HT-29 (cell line): ENCODE data around the gene ADGRF5. TPM values are rescaled to one million over a fixed set of nuclear protein-coding genes. Genes with fewer than 3 reads are reported as not detected.
"Not testable (repeated sequence)": the region's sequence is repeated elsewhere in the genome, so short reads cannot be mapped to it uniquely, and the experiment has no call there.

Experiments used
- DNase-seq: peaks from one replicate; pipeline ENCODE4 v3.0.0-alpha.2; 2015; ENCODE audit warnings: low spot score
- total RNA-seq: library from RNA; depleted of rRNA; stranded (reverse); fragments of >200 nt; shearing (Covaris generic); gene quantifications from 2 replicates; pipeline ENCODE4 v1.2.3, GENCODE V29; 2014

Gene ADGRF5
- total RNA-seq, 1 experiment from 2014 or later, result not detected

DNA sequence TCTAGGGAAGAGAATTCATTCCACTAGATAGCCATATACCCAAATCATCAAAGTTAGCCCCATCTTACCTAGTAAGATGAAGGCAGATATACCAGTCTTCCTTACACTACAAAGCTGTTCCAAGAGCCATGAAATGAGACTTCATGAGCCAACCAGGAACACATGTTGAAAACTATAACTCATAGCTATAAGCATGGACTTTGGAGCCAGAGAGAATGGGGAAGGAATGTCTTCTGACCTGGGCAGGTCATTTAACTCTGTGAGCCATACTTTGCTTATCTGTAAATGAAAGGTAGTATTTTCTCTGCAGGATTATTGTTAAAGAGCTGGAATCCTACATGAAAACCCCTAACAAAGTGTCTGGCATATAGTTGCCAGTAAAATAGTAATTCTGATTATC is 27.3 kb downstream of the ADGRF5 start:
- DNase-seq, result peak; percentile 48

DNA sequence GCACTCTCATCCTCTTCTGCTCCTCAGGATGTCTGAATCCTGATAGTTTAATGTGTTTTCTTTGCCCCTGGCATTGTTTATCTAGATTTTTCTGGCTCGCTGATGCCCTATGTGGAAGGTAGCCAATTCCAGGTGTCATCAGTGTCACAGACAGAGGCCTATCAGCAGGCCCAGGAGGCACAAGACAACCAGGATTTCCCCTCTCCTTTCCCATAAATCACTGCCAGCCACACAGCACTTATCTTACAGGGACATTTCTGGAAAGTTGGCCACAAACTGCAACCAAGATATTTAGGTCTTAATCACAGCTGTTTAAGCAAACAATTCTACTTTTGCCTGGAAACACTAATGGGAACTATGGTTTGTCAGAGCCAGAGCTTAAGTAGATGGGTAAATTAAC is 28.1 kb downstream of the ADGRF5 start:
- no peak for DNase-seq

DNA sequence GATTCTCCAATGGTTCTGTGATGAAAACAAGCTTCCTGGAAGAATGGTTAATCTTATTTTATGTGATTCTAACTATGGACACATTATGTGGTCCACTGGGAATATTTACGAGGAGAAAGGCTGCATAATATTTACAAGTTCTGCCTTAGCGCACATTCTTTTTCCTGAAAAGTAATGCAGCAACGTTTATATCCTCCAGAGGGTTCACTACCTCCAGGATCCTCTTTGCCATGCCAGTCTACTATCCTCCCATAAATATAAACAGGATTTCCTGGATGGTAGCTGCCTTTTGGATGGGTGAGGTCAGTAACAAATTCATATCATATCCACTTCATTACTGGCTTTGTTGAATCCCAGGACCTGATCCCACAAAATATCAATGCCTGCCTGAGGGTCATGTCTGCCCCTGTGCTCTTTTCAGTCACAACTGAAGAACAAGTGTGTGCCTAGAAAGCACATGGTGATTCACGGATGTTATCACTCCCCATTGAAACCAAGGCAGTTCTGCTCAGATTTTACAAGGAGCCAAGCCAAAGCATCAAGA is 30.4 kb downstream of the ADGRF5 start:
- peak; percentile 24 for DNase-seq

DNA sequence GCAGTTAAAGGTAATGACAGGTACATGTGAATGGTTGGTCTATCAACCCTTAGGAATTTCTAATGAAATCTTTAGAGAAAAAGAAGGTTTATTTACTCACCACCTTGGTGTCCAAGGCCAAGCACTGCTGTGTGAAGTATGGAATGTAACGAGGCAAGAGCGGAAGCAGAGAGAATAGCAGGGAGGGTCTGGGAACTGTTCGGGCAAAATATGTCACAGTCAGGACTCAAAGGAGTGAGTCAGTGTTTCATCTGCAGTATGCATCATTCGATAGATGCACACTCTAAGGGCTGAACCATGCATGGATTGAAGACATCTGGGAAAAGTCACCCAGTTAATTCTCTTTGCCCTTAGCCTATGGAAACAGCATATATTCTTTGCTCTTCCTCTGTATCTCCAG is 33.2 kb downstream of the ADGRF5 start:
- DNase-seq, result no peak

DNA sequence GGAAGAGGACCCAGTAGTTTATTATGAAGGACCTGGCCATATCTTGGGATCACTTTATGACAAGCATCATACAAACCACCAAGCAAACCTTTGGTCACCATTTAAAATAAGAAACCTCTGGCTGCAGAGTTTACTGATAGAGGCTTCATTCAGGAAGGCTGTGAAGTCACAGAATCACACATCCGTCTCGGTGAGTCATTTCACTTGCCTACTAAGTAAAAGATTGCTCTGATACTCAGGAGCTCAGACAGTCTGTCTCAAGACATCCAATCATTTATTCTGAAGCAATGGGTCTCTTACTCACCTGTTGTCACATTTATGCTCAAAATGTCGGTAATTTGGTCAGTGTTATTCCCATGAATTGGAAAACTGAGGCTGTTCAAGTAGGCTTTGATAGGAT is 33.7 kb downstream of the ADGRF5 start:
- DNase-seq, result peak; percentile 10

DNA sequence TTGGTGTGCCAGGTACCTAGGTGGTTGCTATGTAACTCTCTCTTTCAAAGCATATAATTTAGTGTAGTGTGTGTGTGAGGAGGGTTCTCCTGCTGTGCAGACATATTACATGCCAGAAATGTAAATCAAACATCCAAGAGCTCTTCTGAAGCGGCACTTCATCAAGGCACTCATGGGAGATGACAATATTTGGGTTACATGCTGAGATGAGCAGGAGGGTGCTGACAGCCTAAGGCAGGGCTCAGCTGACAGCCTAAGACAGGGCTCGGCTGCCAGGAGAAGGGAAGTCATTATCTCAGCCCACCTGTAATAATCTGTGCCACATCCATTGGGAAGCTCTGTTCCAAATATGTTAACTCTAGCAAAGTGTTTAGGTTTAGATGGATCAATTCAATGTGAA is 39.1 kb downstream of the ADGRF5 start:
- no peak for DNase-seq

DNA sequence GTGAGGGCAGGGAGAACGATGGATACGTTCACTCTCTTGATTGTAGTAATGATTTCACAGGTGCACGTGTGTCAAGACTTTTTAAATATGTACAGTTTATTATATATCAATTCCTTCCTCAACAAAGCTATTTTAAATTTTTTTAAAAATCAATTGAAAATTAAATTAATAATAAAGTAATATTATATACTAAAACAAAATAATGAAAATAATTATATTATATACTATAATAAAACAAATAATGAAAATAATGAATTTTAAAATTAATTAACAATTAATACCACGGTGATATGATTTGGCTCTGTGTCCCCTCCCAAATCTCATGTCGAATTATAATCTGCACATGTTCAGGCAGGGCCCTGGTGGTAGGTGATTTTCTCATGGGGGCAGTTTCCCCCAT is 42.7 kb downstream of the ADGRF5 start:
- DNase-seq, result no peak

DNA sequence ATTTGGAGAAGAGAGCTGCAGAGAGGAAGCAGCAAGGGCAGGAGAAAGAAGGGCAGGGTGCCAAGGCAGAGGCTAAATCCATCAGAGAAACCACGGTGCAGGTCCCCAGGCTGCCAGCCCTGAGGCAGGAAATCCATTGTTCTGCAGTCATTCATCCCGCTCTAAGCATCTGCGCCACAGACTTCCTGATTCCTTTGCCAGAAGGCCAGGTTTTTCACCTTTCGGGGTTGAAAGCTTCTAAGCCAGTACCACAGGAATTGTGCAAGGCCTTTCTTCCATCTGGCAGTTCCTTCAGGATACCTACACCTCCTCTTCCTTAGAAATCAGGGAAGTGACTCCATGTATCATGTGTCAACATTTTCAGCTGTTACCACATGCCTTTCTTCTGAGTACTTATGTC is 45.6 kb downstream of the ADGRF5 start:
- DNase-seq, result peak; percentile 84

DNA sequence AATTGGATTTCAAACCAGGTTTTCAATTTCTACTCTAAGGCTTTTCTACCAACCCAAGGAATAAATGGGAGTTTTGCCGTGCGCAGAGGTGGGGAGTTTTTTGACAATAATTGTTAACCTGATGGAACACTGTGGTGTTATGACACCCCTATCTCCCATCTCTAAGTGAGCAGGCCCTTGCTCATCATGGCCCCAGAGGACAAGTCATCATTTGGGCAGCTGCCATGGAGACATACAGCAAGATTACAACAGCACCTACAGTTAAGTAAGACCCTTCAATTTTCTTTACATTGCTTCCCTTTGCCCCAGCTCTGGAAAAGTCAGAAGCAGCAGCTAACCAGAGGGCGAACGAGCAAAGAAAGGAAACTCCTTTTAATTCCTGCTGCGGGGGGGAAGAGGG is 54.3 kb downstream of the ADGRF5 start:
- DNase-seq, result no peak

DNA sequence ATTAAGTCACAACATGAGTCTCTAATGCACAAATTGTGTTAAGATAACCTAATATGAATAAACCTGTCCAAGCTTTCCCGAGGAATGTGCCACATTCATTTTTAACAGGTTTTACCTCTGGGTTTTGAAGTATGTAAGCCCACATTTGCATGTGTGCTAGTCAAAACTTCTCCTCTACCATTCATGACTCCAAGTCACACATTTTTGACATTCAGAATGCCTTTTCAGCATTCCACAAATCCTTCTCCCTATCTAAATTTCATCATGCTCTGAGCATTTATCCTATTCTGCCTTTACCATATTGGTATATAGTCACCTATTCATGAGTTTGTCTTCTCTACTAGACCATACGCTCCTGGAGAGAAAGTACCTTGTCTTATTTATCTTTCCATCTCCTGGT is 56.5 kb downstream of the ADGRF5 start:
- no peak for DNase-seq

DNA sequence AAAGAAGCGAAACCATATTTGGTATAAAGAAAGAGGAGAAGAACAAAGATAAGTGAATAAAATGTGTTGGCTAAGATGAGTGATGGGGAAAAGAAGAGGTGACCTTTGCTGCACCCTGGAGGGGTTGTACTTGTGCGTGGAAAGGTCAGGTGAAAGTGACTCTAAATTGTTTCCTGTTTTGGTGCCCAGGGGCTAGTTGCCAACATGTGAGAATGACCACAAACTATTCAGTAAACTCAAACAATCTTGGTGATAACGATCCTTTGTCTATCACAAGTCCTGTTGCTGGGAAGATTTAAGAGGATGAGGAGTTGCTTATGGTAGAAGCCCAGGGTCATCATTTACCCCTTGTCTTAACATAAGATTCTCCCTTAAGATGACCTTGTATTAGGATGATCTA is 57.9 kb downstream of the ADGRF5 start:
- DNase-seq, result no peak

DNA sequence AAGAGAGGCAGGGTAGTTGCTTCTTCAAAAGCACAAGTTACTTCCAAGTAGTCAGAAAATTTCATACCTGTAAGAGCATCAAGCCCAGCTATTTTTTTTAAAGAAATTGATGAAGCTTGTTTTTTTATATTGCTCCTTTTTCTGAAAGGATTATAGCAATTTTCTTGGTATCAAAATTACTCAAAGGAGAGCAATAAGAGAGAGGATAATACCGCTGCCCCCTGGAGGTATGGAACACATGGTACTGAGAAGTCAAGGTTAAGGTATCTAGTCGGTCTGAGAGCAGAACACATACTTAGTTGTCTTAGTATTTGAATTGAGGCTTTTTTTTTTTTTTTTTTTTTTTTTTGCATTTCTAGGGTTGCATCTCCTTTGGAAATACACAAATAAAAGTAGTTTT is 59.4 kb downstream of the ADGRF5 start:
- no peak for DNase-seq

DNA sequence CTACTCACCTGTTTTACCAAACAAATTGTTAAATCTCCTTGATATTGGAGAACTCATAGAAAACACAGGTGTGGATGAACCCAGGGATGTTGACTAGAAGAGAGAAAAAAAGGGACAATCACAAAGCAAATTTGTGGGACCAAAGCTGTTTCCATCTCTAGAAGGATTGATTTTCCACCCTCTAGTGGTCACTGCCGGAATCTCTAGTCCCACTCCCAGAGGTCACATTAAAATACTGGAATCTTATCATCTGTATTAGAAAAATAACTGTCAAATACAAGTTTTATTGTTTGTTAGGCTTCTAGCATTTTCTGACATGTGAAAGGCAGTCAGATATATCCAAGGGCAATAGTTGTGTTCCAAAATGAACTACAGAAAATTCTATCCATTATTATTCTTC is 65.8 kb downstream of the ADGRF5 start:
- DNase-seq, result peak; percentile 61

DNA sequence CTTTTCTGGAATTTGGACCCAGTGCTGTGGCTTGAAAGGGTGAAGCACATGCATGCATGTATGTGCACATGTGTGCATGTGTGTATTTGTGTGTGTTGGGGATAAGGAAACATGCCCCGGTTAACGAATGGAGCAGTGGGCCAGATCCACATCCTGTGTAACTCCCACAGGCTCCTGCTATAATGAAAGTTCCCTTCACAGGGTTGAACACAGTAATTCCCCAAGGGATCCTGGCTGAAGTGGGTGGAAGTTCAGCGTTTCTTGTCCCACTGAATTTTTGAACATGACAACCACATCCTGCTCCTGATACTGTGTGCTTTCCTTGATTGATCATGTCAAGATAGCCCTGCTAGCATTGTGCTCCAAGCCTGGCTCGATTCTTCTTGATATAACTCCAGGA is 70.2 kb downstream of the ADGRF5 start:
- DNase-seq, result not testable (repeated sequence)

DNA sequence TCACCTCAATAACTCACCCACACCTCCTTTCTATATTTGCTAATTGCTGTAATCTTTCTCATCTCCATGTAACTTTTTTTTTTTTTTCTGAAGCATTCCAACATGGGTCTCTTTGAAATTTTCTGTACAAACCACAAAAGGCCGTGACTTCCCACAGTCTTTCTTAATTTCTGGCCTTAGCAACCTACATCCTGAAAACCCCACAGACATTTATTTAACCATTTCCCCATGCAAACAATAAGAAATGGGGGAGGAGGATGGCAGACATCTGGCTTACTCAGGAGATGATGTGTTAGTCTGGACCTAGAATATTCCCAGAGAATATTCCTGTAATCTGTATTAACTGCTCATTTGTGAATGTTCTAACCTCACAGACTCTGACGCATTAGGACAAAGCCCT is 70.9 kb downstream of the ADGRF5 start:
- peak; percentile 24 for DNase-seq

DNA sequence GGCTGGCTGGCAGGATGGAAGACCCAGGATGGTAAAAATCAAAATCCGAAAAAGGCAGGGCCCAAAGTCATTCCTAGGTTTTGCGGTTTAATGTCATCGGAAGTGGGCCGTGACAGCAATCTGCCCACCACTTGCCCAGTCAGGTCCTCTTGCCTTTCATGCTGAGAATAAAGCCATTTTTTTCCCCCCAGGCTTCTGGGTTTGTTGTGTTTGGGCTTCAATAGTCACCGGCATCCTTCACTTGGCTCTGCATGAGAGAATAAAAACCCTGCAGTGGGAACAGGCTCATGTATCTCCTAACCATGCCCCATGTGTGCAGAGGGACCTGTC is 72.4 kb downstream of the ADGRF5 start:
- DNase-seq, result no peak

DNA sequence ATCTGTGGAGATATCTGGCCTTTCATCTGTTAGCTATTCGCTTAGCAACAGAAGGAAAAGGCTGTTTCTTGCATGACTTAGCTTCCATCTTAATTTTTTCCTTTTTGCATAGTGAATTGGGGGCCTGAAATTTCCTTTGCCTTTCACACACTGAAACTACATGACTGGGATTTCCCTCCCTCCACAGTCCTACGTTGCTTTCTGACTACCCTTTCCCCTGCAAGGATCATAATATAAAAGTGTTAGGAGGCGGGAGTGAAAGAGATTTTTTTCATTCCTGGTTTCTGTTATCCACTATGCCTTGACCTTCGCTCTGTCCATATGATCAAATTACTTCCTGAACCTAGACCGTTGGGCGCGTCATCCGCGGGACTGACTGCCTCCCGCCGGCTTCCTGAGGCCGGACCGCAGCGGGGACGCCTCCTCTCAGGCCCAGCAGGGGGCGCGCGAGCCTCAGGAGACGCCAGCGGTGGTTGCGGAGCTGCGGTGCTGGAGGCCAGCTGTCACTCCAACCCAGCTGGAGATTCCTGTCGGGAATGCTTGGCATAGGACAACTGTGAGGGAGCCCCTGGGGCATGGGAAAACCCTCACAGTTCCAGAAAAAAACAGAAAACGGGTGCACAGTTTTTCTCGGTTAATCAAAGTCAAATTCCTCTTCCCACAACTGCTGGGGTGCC is 72.9 kb downstream of the ADGRF5 start:
- peak; percentile 93 for DNase-seq

DNA sequence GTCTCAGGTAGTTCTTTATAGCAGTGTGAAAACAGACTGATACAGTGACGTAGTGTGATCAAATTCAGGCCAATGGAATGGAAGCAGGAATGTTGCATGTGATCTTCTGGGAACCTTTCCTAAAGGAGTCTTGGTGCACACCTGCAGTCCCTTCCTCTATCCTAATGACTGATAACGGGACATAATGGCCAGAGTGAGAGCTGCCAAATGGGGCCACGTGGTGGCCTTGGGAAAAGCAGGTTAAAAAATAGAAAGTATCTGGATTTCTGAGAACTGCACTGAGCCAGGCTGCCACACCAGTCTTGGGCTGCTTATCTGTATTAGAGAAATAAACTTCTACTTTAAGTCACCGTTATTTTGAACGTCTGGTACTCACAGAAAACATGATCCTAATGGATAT is 76.6 kb downstream of the ADGRF5 start:
- no peak for DNase-seq

DNA sequence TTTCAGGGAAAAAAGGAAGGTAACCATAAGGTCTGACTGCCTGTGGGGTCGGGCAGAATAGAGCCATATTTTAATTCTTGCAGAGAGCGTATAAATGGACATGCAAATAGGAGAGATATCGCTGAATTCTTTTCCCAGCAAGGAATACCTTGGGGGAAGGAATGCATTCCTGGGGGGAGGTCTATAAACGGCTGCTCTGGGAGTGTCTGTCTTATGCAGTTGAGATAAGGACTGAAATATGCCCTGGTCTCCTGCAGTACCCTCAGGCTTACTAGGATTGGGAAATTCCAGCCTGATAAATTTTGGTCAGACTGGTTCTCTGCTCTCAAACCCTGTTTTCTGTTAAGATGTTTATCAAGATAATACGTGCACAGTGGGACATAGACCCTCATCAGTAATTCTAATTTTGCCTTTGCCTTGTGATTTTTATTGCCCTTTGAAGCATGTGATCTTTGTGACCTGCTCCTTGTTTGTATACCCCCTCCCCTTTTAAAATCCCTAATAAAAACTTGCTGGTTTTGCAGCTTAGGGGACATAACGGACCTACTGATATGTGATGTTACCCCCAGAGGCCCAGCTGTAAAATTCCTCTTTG is 79.4 kb downstream of the ADGRF5 start:
- not testable (repeated sequence) for DNase-seq

DNA sequence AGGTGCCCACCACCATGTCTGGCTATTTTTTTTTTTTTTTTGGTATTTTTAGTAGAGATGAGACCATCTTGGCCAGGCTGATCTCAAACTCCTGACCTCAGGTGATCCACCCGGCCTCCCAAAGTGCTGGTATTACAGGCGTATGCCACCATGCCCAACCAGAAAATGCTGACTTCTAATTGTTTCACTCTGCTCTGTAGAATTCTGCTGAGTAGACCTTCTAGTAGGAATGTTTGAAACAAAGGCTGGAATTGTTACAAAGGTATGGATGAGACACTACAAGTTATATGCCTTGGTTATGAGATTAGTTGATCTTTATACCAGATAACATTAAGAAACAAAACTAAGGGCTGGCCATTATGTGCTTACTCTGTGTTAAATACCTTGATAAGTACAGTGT is 83.7 kb downstream of the ADGRF5 start:
- no peak for DNase-seq

DNA sequence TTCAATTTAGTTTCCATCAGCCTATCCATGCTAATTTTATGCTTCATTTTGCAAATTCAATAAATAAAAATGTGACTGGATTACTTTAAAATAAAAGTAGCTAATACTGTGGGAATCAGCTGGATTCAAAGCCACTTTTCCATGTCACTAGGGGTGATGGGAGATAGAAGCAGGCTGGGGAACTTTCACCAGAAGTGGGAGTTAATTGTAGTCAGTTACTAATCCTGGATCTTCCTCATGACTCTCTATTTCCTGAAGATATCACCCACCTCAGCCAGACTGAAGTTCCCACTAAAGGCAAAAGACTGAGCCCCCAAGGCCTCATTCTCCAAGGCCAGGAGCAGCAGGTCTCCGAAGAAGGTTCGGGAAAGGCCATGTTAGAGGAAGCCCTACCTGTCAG is 86.7 kb downstream of the ADGRF5 start:
- DNase-seq, result not testable (repeated sequence)

DNA sequence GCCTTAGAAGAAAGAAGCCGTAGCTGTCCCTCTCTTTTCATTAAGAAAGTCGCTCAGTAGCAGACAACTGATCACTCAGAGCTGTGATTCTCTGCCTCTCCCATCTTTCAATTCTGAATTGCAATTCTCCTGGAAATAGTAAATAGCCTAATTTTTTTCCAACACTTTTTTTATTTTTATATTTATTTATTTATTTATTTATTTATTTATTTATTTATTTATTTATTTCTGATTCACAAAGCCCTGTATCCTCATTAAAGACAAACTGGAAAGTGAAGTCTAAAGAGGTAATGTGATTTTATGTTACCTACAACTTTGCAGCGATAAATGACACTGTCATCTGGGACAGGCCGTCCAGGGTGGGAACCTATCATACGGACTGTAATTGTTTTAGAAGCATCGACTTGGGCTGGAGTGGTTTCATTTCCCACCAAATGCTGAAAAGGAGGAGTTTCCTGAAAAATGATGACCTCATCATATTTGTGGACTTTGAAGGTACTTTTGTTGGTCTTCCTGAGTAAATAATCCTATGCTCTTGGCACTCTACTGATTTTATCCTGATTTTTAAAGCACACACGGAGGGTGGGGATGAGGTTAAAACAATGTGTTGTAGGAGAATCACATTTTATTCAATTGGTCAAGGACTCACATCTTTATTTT is 87.4 kb downstream of the ADGRF5 start:
- not testable (repeated sequence) for DNase-seq

DNA sequence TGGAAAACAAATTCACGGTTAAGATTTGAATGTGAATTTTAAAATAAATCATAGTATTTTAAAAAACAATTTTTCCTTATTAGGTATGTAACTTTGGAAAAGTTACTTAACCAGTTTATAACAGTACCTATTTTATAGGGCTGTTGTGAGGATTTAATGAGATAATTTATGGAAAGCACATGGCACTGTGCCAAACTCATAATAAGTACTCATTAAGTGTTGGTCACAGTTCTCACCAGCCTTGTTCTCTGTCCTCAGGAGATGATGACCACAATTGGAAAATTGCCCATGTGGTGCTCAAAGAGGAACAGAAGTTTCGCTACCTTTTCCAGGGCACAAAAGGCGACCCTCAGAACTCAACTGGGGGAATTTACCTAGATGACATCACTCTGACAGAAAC is 88.9 kb downstream of the ADGRF5 start:
- DNase-seq, result peak; percentile 63
